Esophagus squamous epithelium (tissue), 5 donors: Measurements from ENCODE around the gene STX3. TPM values are rescaled to one million over a fixed set of nuclear protein-coding genes. Genes with fewer than 3 reads are reported as not detected.
A peak's percentile ranks its signal among the peaks of the same experiment; 100 is the strongest.
"Not testable (repeated sequence)": the region's sequence is repeated elsewhere in the genome, so short reads cannot be mapped to it uniquely, and the experiment has no call there.

ENCODE experiments used
- DNase-seq: peaks from one replicate; lab custom pipeline; 2025; lab: John Stamatoyannopoulos, UW
- H3K27ac ChIP-seq, 4 donors: fragments of 200-600 bp; sonication (generic); one replicate each; pipeline ENCODE4 v1.5.1; 2016 to 2019; ENCODE audit warnings: mild to moderate bottlenecking in 1 of 4
- H3K27me3 ChIP-seq, 4 donors: fragments of 200-600 bp; sonication (generic); 1 replicate in 3 of 4; 2 replicates in 1 of 4; pipeline versions ENCODE4 v1.5.1 to v1.6.0; 2017 to 2021; ENCODE audit warnings: antibody characterized with exemption in 1 of 4
- H3K36me3 ChIP-seq, 3 donors: fragments of 200-600 bp; sonication (generic); one replicate each; pipeline ENCODE4 v1.5.1; 2016 to 2019
- H3K4me1 ChIP-seq, 3 donors: fragments of 200-600 bp; sonication (generic); one replicate each; pipeline ENCODE4 v1.5.1; 2017 to 2019
- H3K4me3 ChIP-seq, 4 donors: fragments of 200-600 bp; sonication (generic); 1 replicate in 3 of 4; 2 replicates in 1 of 4; pipeline ENCODE4 v1.5.1; 2016 to 2019; ENCODE audit warnings: mild to moderate bottlenecking in 2 of 4, moderate library complexity in 1 of 4
- H3K9me3 ChIP-seq, 3 donors: fragments of 200-600 bp; sonication (generic); one replicate each; pipeline ENCODE4 v1.5.1; 2016 to 2019
- CTCF ChIP-seq, 6 experiments: fragments of 450-650 bp in 4 of 6; fragments of 200-600 bp in 2 of 6; sonication (generic) in 2 of 6; IDR thresholded peaks; one replicate each; pipeline ENCODE4 v1.5.1; 2016 to 2019; ENCODE audit warnings: antibody characterized with exemption in 6 of 6, mild to moderate bottlenecking in 4 of 6, moderate library complexity in 4 of 6
- POLR2A ChIP-seq, 4 donors: fragments of 450-650 bp; IDR thresholded peaks; one replicate each; pipeline ENCODE4 v1.6.1; 2017; ENCODE audit warnings: antibody characterized with exemption in 4 of 4, mild to moderate bottlenecking in 4 of 4, moderate library complexity in 3 of 4
- WGBS, 2 donors: methylation state at CpG; one replicate each; pipeline ENCODE4 v1.1.5; 2018; 5-methylcytosine and 5-hydroxymethylcytosine counted together
- intact Hi-C: fragments of 100-400 bp; cut with DNase I; formaldehyde crosslinking; loops from one replicate; pipeline ENCODE4 v1.15.0; 2022
- total RNA-seq, 4 donors: library from RNA; depleted of rRNA; stranded (reverse); fragments of >200 nt; gene quantifications; one replicate each; pipeline ENCODE4 v1.1.0, GENCODE V29; 2016
- donor health status: DM: yes; HTN: yes; CAD: no.

STX3 gene
- total RNA-seq, 4 donors from 2014 or later = 12.9 to 25.6 (median 19.3) TPM

GRCh38 chr11:59783632-59784090 is 28.5 kb downstream of the STX3 start:
- H3K27ac ChIP-seq = no peak overlapping the region
- H3K4me1 ChIP-seq = peaks cover 0 to 18% (median 9%) of the 10 kb centered on the region in 3 donors
- H3K36me3 ChIP-seq = peaks cover 0 to 42% (median 0%) of the 10 kb centered on the region in 3 donors
- H3K27me3 ChIP-seq = no peaks in the 10 kb centered on the region
- intact Hi-C loops = no loop called here
- 84 to 85% methylated on average over 4 of the region's 4 CpGs for WGBS, 2 donors
- TF ChIP-seq CTCF (IDR thresholded peaks at IDR 0.05) (no peak), POLR2A (IDR thresholded peaks at IDR 0.05) (no peak)
- DNase-seq = no peak
- H3K4me3 ChIP-seq = no peak overlapping the region
- no peaks in the 10 kb centered on the region for H3K9me3 ChIP-seq

- H3K27ac ChIP-seq, H3K9me3 ChIP-seq: not testable (repeated sequence)
Measured at GRCh38 chr11:59784441-59784840, 29.3 kb downstream of the STX3 start.

GRCh38 chr11:59785818-59786217 is 30.6 kb downstream of the STX3 start:
- Histone ChIP-seq H3K27ac (no peak overlapping the region), H3K4me3 (no peak overlapping the region), H3K27me3 (no peaks in the 10 kb centered on the region), H3K9me3 (no peaks in the 10 kb centered on the region), H3K4me1 (peaks cover 0 to 18% (median 9%) of the 10 kb centered on the region in 3 donors), H3K36me3 (peaks cover 0 to 45% (median 4%) of the 10 kb centered on the region in 3 donors)
- no peak for DNase-seq
- 88 to 93% methylated on average over 3 to 4 of the region's 4 CpGs for WGBS, 2 donors
- no peak for TF ChIP-seq CTCF (IDR thresholded peaks at IDR 0.05)
- no peak for TF ChIP-seq POLR2A (IDR thresholded peaks at IDR 0.05)
- intact Hi-C loops = no loop called here

More at GRCh38 chr11:59784441-59784840, 29.3 kb downstream of the STX3 start:
- H3K27me3 ChIP-seq, H3K4me3 ChIP-seq, intact Hi-C loops, DNase-seq: not testable (repeated sequence)
- WGBS, 2 donors = 81 to 90% methylated on average over 4 to 5 of the region's 5 CpGs
- Histone ChIP-seq H3K4me1 (peaks cover 0 to 18% (median 9%) of the 10 kb centered on the region in 3 donors), H3K36me3 (peaks cover 0 to 43% (median 4%) of the 10 kb centered on the region in 3 donors)

GRCh38 chr11:59787255-59787588 is 32.0 kb downstream of the STX3 start:
- Histone ChIP-seq H3K27me3 (no peaks in the 10 kb centered on the region), H3K27ac (peak overlapping the region in 3 of 4 donors; percentile 11 to 59 (median 34)), H3K4me1 (peaks cover 0 to 18% (median 9%) of the 10 kb centered on the region in 3 donors), H3K36me3 (peaks cover 0 to 59% (median 9%) of the 10 kb centered on the region in 3 donors), H3K9me3 (no peaks in the 10 kb centered on the region), H3K4me3 (no peak overlapping the region)
- no peak for DNase-seq
- TF ChIP-seq POLR2A (IDR thresholded peaks at IDR 0.05) = no peak
- TF ChIP-seq CTCF (IDR thresholded peaks at IDR 0.05) = no peak
- intact Hi-C loops = no loop called here
- 63 to 77% methylated on average over 4 of the region's 4 CpGs for WGBS, 2 donors

GRCh38 chr11:59787816-59788215 is 32.6 kb downstream of the STX3 start:
- no peaks in the 10 kb centered on the region for H3K9me3 ChIP-seq
- H3K27me3 ChIP-seq = no peaks in the 10 kb centered on the region
- WGBS, 2 donors = 59 to 65% methylated on average over 3 of the region's 3 CpGs
- peaks cover 0 to 65% (median 10%) of the 10 kb centered on the region in 3 donors for H3K36me3 ChIP-seq
- intact Hi-C loops = no loop called here
- peaks cover 0 to 18% (median 9%) of the 10 kb centered on the region in 3 donors for H3K4me1 ChIP-seq
- H3K27ac ChIP-seq = peak overlapping the region in 1 of 4 donors; percentile 34
- H3K4me3 ChIP-seq = no peak overlapping the region
- no peak for DNase-seq
- TF ChIP-seq POLR2A (IDR thresholded peaks at IDR 0.05) = no peak
- TF ChIP-seq CTCF (IDR thresholded peaks at IDR 0.05) = no peak
